Esophagus muscularis mucosa (tissue), 4 donors: ENCODE measurements around the gene TOMM20.

ENCODE experiments used
- EP300 ChIP-seq: sonication (generic); formaldehyde crosslinking; IDR thresholded peaks from one replicate; pipeline ENCODE4 v1.6.1; 2017; ENCODE audit warnings: antibody characterized with exemption
- POLR2A ChIP-seq: fragments of 450-650 bp; IDR thresholded peaks from one replicate; pipeline ENCODE4 v1.6.1; 2017; ENCODE audit warnings: antibody characterized with exemption, moderate library complexity, mild to moderate bottlenecking, low read depth
- POLR2AphosphoS5 ChIP-seq, 2 donors: sonication (generic); formaldehyde crosslinking; IDR thresholded peaks; one replicate each; pipeline ENCODE4 v1.6.1; 2017; ENCODE audit warnings: antibody characterized with exemption in 2 of 2
- TF ChIP-seq, protein P1 (sequence below), 3 experiments: fragments of 200-600 bp in 2 of 3; fragments of 450-650 bp in 1 of 3; sonication (generic) in 2 of 3; IDR thresholded peaks; one replicate each; pipeline ENCODE4 v1.5.1; 2017 to 2019; ENCODE audit warnings: antibody characterized with exemption in 3 of 3, mild to moderate bottlenecking in 2 of 3, moderate library complexity in 1 of 3

DNA sequence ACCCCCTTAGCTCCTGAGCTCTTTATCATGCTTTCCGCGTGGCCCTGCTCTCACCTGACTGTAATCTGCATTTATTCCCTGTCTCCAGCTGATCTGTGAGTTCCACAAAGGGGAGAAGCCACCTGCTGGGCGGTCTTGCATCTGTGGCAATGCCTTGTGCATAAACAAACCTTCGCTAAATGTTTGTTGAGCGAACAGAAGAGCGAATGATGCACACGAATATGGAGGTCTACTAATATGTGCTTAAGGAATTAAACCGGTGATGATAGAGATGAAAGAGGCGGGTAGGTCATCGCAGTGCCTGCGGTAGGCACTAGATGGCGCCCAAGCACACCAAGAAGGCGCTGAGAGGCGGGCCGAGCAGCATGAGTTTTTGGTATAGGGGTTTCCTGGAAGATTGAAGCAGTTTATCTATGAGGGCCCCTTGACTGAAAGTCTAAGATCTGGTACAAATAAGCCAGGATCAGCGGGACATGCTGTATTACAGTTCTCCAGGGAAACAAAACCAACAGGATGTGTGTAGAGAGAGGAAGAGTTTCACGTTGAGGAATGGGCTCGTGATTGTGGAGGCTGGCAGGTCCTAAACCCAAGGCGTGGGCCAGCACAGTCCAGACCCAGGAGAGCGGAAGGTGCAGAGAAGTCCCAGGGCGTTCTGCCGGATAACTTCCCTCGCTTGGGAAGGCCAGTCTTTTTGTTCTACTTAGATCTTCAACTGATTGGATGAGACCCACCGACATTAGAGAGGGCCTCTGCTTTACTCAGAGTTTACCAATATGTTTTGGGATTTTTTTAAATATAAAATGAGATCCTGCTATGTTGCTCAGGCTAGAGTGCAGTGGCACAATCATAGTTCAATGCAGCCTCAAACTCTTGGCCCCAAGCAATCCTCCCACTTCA lies 34.7 kb downstream of the TOMM20 start:
- TF ChIP-seq, protein P1, sequence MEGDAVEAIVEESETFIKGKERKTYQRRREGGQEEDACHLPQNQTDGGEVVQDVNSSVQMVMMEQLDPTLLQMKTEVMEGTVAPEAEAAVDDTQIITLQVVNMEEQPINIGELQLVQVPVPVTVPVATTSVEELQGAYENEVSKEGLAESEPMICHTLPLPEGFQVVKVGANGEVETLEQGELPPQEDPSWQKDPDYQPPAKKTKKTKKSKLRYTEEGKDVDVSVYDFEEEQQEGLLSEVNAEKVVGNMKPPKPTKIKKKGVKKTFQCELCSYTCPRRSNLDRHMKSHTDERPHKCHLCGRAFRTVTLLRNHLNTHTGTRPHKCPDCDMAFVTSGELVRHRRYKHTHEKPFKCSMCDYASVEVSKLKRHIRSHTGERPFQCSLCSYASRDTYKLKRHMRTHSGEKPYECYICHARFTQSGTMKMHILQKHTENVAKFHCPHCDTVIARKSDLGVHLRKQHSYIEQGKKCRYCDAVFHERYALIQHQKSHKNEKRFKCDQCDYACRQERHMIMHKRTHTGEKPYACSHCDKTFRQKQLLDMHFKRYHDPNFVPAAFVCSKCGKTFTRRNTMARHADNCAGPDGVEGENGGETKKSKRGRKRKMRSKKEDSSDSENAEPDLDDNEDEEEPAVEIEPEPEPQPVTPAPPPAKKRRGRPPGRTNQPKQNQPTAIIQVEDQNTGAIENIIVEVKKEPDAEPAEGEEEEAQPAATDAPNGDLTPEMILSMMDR (IDR thresholded peaks at IDR 0.05) = peak; percentile 84 to 91 (median 87)
- TF ChIP-seq POLR2A (no peak), EP300 (no peak), POLR2AphosphoS5 (IDR thresholded peaks at IDR 0.05) (no peak)
